Ascending aorta (tissue), 2 donors: ENCODE measurements around the gene SYTL5. TPM values are rescaled to one million over a fixed set of nuclear protein-coding genes. Genes with fewer than 3 reads are reported as not detected.

Experiments
- DNase-seq, 2 donors: peaks; one replicate each; pipeline ENCODE4 v3.0.0-alpha.2; 2019; ENCODE audit warnings: low spot score in 2 of 2
- H3K27ac ChIP-seq, 2 donors: fragments of 200-600 bp; sonication (generic); one replicate each; pipeline ENCODE4 v1.5.1; 2016 to 2017; ENCODE audit warnings: mild to moderate bottlenecking in 1 of 2
- H3K27me3 ChIP-seq: fragments of 200-600 bp; sonication (generic); one replicate; pipeline ENCODE4 v1.5.1; 2017
- H3K36me3 ChIP-seq, 2 donors: fragments of 200-600 bp; sonication (generic); one replicate each; pipeline ENCODE4 v1.5.1; 2016
- H3K4me1 ChIP-seq, 2 donors: fragments of 200-600 bp; sonication (generic); one replicate each; pipeline ENCODE4 v1.5.1; 2016 to 2017; ENCODE audit warnings: mild to moderate bottlenecking in 1 of 2
- H3K4me3 ChIP-seq, 2 donors: fragments of 200-600 bp; sonication (generic); one replicate each; pipeline ENCODE4 v1.5.1; 2016 to 2017; ENCODE audit warnings: mild to moderate bottlenecking in 1 of 2
- H3K9me3 ChIP-seq, 2 donors: fragments of 200-600 bp; sonication (generic); one replicate each; pipeline ENCODE4 v1.5.1; 2016
- CTCF ChIP-seq, 3 experiments: fragments of 200-600 bp in 2 of 3; fragments of 450-650 bp in 1 of 3; sonication (generic) in 2 of 3; IDR thresholded peaks; one replicate each; pipeline ENCODE4 v1.5.1; 2016 to 2019; ENCODE audit warnings: antibody characterized with exemption in 3 of 3, mild to moderate bottlenecking in 1 of 3, moderate library complexity in 1 of 3
- intact Hi-C: fragments of 100-400 bp; cut with DNase I; formaldehyde crosslinking; loops from one replicate; pipeline ENCODE4 v1.15.1; 2023
- total RNA-seq: library from RNA; depleted of rRNA; stranded (reverse); fragments of >200 nt; gene quantifications from one replicate; pipeline ENCODE4 v1.1.0, GENCODE V29; 2016

SYTL5 gene
- total RNA-seq, 1 donor from 2014 or later: not detected

GRCh38 chrX:38172596-38172995 lies 166.2 kb downstream of the SYTL5 start:
- H3K4me1 ChIP-seq: no peaks in the 10 kb centered on the region
- no peaks in the 10 kb centered on the region for H3K36me3 ChIP-seq
- no peak overlapping the region for H3K4me3 ChIP-seq
- no peak for TF ChIP-seq CTCF (IDR thresholded peaks at IDR 0.05)
- H3K27ac ChIP-seq: no peak overlapping the region
- intact Hi-C loops: no loop called here
- H3K27me3 ChIP-seq: no peaks in the 10 kb centered on the region
- DNase-seq: no peak
- no peaks in the 10 kb centered on the region for H3K9me3 ChIP-seq

- DNase-seq: no peak
- TF ChIP-seq CTCF (IDR thresholded peaks at IDR 0.05): peak in 1 of 3 experiments; percentile 26
- Histone ChIP-seq H3K4me1 (no peaks in the 10 kb centered on the region), H3K27me3 (no peaks in the 10 kb centered on the region), H3K9me3 (no peaks in the 10 kb centered on the region), H3K36me3 (no peaks in the 10 kb centered on the region), H3K4me3 (no peak overlapping the region), H3K27ac (no peak overlapping the region)
- intact Hi-C loops: no loop called here
Observed at GRCh38 chrX:38175139-38175538, 168.8 kb downstream of the SYTL5 start.

GRCh38 chrX:38178396-38178795 lies 172.0 kb downstream of the SYTL5 start:
- no peaks in the 10 kb centered on the region for H3K27me3 ChIP-seq
- H3K4me1 ChIP-seq: no peaks in the 10 kb centered on the region
- H3K4me3 ChIP-seq: no peak overlapping the region
- H3K36me3 ChIP-seq: no peaks in the 10 kb centered on the region
- no peak for TF ChIP-seq CTCF (IDR thresholded peaks at IDR 0.05)
- intact Hi-C loops: no loop called here
- DNase-seq: no peak
- H3K9me3 ChIP-seq: no peaks in the 10 kb centered on the region
- H3K27ac ChIP-seq: no peak overlapping the region

Other genes with a start within 250 kb of the SYTL5 start
- gene CYBB, start 226.5 kb upstream of the SYTL5 start, total RNA-seq: 19.7 TPM
- 32.2 TPM for gene DYNLT3, start 159.0 kb upstream of the SYTL5 start, total RNA-seq
- 139 TPM for gene SRPX, start 214.3 kb downstream of the SYTL5 start, total RNA-seq